Upper lobe of right lung (tissue), 1 donor: Measurements from ENCODE around the gene AMACR. TPM values are rescaled to one million over a fixed set of nuclear protein-coding genes. Genes with fewer than 3 reads are reported as not detected.
"Not testable (repeated sequence)": the region's sequence is repeated elsewhere in the genome, so short reads cannot be mapped to it uniquely, and the experiment has no call there.

ENCODE experiments used
- ATAC-seq: fragments of 200-7000 bp; cut with Tn5 transposase; one replicate; pipeline ENCODE4 v1.9.1; 2020; ENCODE audit warnings: mild to moderate bottlenecking, moderate library complexity
- DNase-seq: peaks from one replicate; pipeline ENCODE4 v3.0.0-alpha.2; 2020
- H3K27ac ChIP-seq: fragments of 200-600 bp; one replicate; pipeline ENCODE4 v1.8.0; 2022
- H3K27me3 ChIP-seq: fragments of 200-600 bp; one replicate; pipeline ENCODE4 v1.8.0; 2022; ENCODE audit warnings: mild to moderate bottlenecking
- H3K36me3 ChIP-seq: fragments of 200-600 bp; one replicate; pipeline ENCODE4 v1.8.0; 2022
- H3K4me1 ChIP-seq: fragments of 200-600 bp; one replicate; pipeline ENCODE4 v1.8.0; 2022
- H3K4me3 ChIP-seq: fragments of 200-600 bp; one replicate; pipeline ENCODE4 v1.8.0; 2022; ENCODE audit warnings: mild to moderate bottlenecking
- H3K9me3 ChIP-seq: fragments of 200-600 bp; one replicate; pipeline ENCODE4 v1.8.0; 2022
- CTCF ChIP-seq: fragments of 200-600 bp; IDR thresholded peaks from one replicate; pipeline ENCODE4 v1.8.0; 2022; ENCODE audit warnings: antibody characterized with exemption
- intact Hi-C: fragments of 100-400 bp; cut with DNase I; formaldehyde crosslinking; loops from one replicate; pipeline ENCODE4 v1.11.0; 2022
- total RNA-seq: library from RNA; stranded (reverse); fragmentation: NEBNext Ultra II Directional; extraction: Animal tissue kit (Norgen Biotek cat#: 25700); gene quantifications from one replicate; pipeline ENCODE4 v1.2.1, GENCODE V29; 2021
- donor health status: DM: no; HTN: yes; CAD: no; lungs with severe emphysema.

AMACR gene
- total RNA-seq, 1 donor from 2014 or later: 9.1 TPM

- TF ChIP-seq CTCF: no peak
- Histone ChIP-seq H3K4me1 (no peaks in the 10 kb centered on the region), H3K36me3 (no peaks in the 10 kb centered on the region), H3K27me3 (no peaks in the 10 kb centered on the region), H3K27ac (no peak overlapping the region), H3K4me3 (no peak overlapping the region), H3K9me3 (no peaks in the 10 kb centered on the region)
- DNase-seq: no peak
- intact Hi-C loops: no loop called here
- ATAC-seq: no peak
Observed at GRCh38 chr5:33966805-33967204, 41.0 kb downstream of the AMACR start.

DNA sequence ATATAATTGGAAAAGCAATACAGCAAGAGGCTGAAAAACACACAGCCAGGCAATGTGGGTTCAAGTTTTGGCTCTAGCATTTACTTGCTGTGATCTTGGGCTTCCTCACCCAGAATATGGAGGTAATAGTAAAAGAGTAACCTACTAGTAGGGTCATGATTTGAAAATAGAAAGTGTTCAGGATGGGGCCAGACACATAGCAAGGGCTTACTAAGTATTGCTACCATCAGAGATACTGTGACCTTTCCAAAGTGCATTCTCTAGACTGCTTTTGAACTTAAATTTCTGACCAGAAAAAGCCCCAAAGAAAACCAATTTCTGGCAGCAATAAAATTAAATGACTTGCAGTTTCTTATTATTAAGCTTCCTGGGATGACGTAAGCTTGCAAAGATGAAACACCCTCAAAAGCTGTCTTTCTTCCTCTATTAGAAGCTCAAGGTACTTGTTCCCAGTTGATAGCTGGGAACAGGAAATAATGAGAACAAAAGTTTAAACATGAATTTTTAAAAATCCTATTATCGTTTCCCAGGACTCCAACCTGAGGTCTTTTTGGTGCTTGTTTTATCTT lies 43.6 kb downstream of the AMACR start:
- ATAC-seq (no peak), DNase-seq (no peak)
- intact Hi-C loops: no loop called here
- Histone ChIP-seq H3K4me1 (no peaks in the 10 kb centered on the region), H3K9me3 (no peaks in the 10 kb centered on the region), H3K4me3 (no peak overlapping the region), H3K27me3 (no peaks in the 10 kb centered on the region), H3K36me3 (no peaks in the 10 kb centered on the region), H3K27ac (no peak overlapping the region)
- no peak for TF ChIP-seq CTCF

DNA sequence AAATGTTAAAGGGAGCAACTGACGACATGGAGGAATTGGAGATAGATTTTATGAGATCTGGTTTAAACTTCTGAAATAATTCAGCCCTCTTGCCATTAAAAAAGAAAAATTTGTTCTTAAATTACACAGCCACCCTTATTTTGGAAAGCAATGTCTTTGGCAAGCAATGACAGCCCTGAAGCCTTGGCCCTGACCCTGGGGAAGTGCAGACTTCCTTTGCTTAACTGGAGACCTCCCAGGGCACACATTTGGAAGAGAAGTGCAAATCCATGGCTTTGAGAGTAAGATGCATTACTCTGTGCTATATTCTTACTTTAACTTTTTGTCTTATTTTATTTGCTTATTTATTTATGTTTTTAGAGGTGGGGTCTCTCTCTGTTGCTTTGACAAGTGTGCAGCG lies 49.7 kb downstream of the AMACR start:
- no peak for TF ChIP-seq CTCF
- H3K9me3 ChIP-seq: no peaks in the 10 kb centered on the region

GRCh38 chr5:33957577-33958150 lies 50.2 kb downstream of the AMACR start:
- H3K4me1 ChIP-seq: no peaks in the 10 kb centered on the region
- intact Hi-C loops: no loop called here
- no peak for TF ChIP-seq CTCF

More for the DNA sequence above, 49.7 kb downstream of the AMACR start:
- H3K27me3 ChIP-seq: no peaks in the 10 kb centered on the region
- intact Hi-C loops: no loop called here
- no peak overlapping the region for H3K27ac ChIP-seq
- ATAC-seq (no peak), DNase-seq (no peak)
- H3K36me3 ChIP-seq: no peaks in the 10 kb centered on the region
- H3K4me3 ChIP-seq: no peak overlapping the region
- H3K4me1 ChIP-seq: no peaks in the 10 kb centered on the region

DNA sequence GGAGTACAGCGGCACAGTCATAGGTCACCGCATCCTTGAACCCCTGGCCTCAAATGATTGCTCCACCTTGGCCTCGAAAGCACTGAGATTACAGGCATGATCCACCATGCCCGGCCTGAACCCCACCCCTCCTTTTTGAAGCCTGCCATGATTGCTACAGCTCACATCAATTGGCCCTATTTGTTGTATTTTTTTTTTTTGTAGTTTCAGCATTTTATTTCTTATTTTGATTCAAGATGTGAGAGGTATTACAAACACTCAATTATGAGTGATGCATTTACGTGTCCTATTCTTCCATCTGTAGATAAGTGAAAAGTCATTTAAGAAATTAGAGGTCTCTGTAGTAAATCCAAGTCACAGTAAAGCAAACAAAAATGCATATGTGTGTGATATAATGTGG lies 55.7 kb downstream of the AMACR start:
- H3K36me3 ChIP-seq, DNase-seq, H3K27me3 ChIP-seq, intact Hi-C loops, H3K27ac ChIP-seq, H3K4me1 ChIP-seq, H3K4me3 ChIP-seq, H3K9me3 ChIP-seq, ATAC-seq: not testable (repeated sequence)

More at GRCh38 chr5:33957577-33958150, 50.2 kb downstream of the AMACR start:
- Histone ChIP-seq H3K27me3 (no peaks in the 10 kb centered on the region), H3K36me3 (no peaks in the 10 kb centered on the region), H3K27ac (no peak overlapping the region), H3K4me3 (no peak overlapping the region), H3K9me3 (no peaks in the 10 kb centered on the region)
- DNase-seq: no peak
- ATAC-seq: no peak

DNA sequence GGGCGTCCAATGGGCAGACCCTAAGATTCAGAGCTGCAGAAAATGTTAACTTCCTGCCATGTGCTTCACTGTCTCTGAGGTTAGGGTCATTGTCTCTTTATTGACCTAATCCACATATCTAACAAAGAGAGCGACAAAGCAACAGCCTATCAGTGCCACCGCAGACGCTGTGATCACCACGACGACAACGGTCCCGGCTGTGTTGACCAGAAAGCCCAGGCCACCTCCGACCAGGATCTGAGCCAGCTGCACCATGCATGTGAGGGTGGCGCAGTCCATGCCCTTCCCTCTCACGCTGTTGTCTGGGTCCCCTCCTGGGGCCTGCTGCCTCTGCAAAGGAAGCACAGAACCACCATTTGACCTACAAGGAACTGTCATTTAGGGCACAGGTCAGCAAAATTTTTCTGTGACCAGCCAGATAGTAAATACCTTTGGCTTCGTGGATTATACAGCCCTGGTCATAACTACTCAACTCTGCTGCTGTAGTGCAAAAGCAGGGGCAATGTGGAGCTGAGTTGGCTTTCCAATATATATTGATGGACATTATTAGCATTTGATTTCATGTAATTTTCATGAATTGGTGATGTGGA lies 63.2 kb downstream of the AMACR start:
- H3K4me1 ChIP-seq: no peaks in the 10 kb centered on the region
- H3K27ac ChIP-seq: no peak overlapping the region
- no peaks in the 10 kb centered on the region for H3K9me3 ChIP-seq
- no peak overlapping the region for H3K4me3 ChIP-seq
- ATAC-seq: no peak
- intact Hi-C loops: no loop called here
- H3K36me3 ChIP-seq: no peaks in the 10 kb centered on the region
- peaks cover 25% of the 10 kb centered on the region for H3K27me3 ChIP-seq
- DNase-seq: no peak
- no peak for TF ChIP-seq CTCF
